Stomach (tissue), 4 donors: ENCODE data around the gene ABCB8.

Experiments used
- CTCF ChIP-seq, 7 experiments: fragments of 450-650 bp in 4 of 7; fragments of 200-600 bp in 3 of 7; sonication (generic) in 3 of 7; IDR thresholded peaks; one replicate each; pipeline ENCODE4 v1.5.1; 2016 to 2019; ENCODE audit warnings: antibody characterized with exemption in 7 of 7, control low read depth in 2 of 7, mild to moderate bottlenecking in 1 of 7
- POLR2A ChIP-seq, 4 donors: fragments of 450-650 bp; IDR thresholded peaks; one replicate each; pipeline ENCODE4 v1.6.1; 2016; ENCODE audit warnings: antibody characterized with exemption in 4 of 4, control low read depth in 2 of 4, mild to moderate bottlenecking in 1 of 4, moderate library complexity in 1 of 4
- POLR2AphosphoS5 ChIP-seq, 3 donors: sonication (generic); formaldehyde crosslinking; IDR thresholded peaks; one replicate each; pipeline ENCODE4 v1.6.1; 2016; ENCODE audit warnings: antibody characterized with exemption in 3 of 3

GRCh38 chr7:151088019-151088855 is 60.0 kb downstream of the ABCB8 start:
- TF ChIP-seq CTCF (IDR thresholded peaks at IDR 0.05) (no peak), POLR2A (IDR thresholded peaks at IDR 0.05) (no peak), POLR2AphosphoS5 (IDR thresholded peaks at IDR 0.05) (no peak)
